PFSK-1 (cell line): ENCODE data around the gene UBA52.

ENCODE experiments used
- FOXP2 ChIP-seq: optimal IDR thresholded peaks from 2 replicates; pipeline ENCODE3; 2011; ENCODE audit warnings: borderline replicate concordance, control low read depth, inconsistent platforms; ENCODE audit not compliant: insufficient read depth; ENCODE audit errors: extremely low read length, extremely low read depth
- POLR2AphosphoS5 ChIP-seq: IDR thresholded peaks from 2 replicates; pipeline ENCODE4 v1.6.1; 2012; ENCODE audit warnings: low read depth, mild to moderate bottlenecking, control low read depth, low read length, moderate library complexity
- REST ChIP-seq, 2 experiments: IDR thresholded peaks; 2 replicates each; pipeline versions ENCODE4 v1.6.1 to v1.8.0; 2011 to 2012; ENCODE audit warnings: low read depth in 2 of 2, low read length in 2 of 2, control low read depth in 1 of 2, inconsistent platforms in 1 of 2, mild to moderate bottlenecking in 1 of 2, moderate library complexity in 1 of 2; ENCODE audit not compliant: insufficient read depth in 1 of 2
- SIN3A ChIP-seq: IDR thresholded peaks from 2 replicates; pipeline ENCODE4 v1.6.1; 2012; ENCODE audit warnings: mild to moderate bottlenecking, low read length, moderate library complexity, borderline replicate concordance; ENCODE audit not compliant: insufficient read depth
- TAF1 ChIP-seq: IDR thresholded peaks from 2 replicates; pipeline ENCODE4 v1.6.1; 2012; ENCODE audit warnings: low read length, control low read depth, borderline replicate concordance; ENCODE audit not compliant: insufficient read depth

- TF ChIP-seq TAF1 (no peak), POLR2AphosphoS5 (no peak), REST (IDR thresholded peaks at IDR 0.05; ENCODE audit: insufficient read depth in 1 of 2, low read depth in 2 of 2, low read length in 2 of 2) (no peak), SIN3A (no peak), FOXP2 (no peak)
Observed at GRCh38 chr19:18610556-18611326, 39.1 kb downstream of the UBA52 start.
